ENCODE results near the gene PUSL1. TPM values are rescaled to one million over a fixed set of nuclear protein-coding genes. Genes with fewer than 3 reads are reported as not detected.
A peak's percentile ranks its signal among the peaks of the same experiment; 100 is the strongest.

The PUSL1 gene
- total and polyA plus RNA-seq, 2 of the 13 experiments (the other 11 are each of a cell fraction or from before 2014, with no cell fraction given) = 8.3 to 22.2 TPM

DNA sequence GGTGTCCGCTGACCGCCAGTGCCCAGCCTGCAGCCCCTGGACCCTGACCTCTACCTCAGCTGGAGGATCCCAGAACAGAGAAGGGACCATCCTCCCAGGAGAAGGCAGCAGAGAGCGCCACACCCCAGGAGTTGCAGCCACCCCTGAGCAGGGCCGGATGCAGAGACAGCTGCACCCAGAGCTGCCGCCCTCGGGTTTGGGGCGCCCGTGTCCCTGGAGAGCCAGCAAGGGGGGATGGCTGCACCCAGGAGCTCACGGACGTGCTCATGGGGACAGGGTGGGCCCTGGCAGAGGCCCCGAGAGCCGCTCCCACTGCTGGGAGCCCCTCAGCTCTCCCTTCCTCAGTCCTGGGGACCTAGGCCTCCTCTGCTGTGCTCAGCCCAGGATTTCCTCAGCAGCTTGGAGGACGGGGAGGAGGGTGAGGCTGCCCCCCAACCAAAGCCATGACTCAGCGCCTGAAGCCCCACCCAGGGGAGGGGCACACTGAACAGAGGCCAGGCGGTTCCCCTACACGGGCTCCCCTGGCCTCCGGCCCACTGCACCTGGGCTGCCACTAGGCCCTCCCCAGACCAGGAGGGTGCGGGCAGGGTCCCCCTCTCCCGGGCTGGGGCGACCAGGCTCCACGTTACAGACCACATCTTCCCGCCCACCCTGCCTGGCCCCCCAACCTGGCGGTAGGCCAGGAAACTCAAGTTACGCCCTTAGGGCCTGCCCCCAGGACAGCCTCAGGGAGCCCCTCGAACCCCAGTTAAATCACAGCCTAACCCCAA, 2.9 kb upstream of the PUSL1 start (continued):
- TF ChIP-seq, protein P1, sequence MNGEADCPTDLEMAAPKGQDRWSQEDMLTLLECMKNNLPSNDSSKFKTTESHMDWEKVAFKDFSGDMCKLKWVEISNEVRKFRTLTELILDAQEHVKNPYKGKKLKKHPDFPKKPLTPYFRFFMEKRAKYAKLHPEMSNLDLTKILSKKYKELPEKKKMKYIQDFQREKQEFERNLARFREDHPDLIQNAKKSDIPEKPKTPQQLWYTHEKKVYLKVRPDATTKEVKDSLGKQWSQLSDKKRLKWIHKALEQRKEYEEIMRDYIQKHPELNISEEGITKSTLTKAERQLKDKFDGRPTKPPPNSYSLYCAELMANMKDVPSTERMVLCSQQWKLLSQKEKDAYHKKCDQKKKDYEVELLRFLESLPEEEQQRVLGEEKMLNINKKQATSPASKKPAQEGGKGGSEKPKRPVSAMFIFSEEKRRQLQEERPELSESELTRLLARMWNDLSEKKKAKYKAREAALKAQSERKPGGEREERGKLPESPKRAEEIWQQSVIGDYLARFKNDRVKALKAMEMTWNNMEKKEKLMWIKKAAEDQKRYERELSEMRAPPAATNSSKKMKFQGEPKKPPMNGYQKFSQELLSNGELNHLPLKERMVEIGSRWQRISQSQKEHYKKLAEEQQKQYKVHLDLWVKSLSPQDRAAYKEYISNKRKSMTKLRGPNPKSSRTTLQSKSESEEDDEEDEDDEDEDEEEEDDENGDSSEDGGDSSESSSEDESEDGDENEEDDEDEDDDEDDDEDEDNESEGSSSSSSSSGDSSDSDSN (CRISPR knock-in tag; IDR thresholded peaks at IDR 0.05) = peak; percentile 45; the same call in 1 of the 2 replicates
- TF ChIP-seq RFX5 (IDR thresholded peaks at IDR 0.05; ENCODE audit: low read depth, low read length) (no peak), ZNF546 (CRISPR knock-in tag; conservative IDR thresholded peaks at IDR 0.05) (peak; percentile 81; the same call in 1 of the 2 replicates), HOXD1 (CRISPR knock-in tag; IDR thresholded peaks at IDR 0.05) (0 out of 2 replicates have a peak, but pooled peaks have one; percentile 32), ZNF180 (CRISPR knock-in tag; IDR thresholded peaks at IDR 0.05; ENCODE audit: borderline replicate concordance, low read depth) (no peak), ZFP41 (CRISPR knock-in tag; IDR thresholded peaks at IDR 0.05; ENCODE audit: borderline replicate concordance) (0 out of 2 replicates have a peak, but pooled peaks have one; percentile 4), SMAD9 (CRISPR knock-in tag; IDR thresholded peaks at IDR 0.05) (no peak), HOXA5 (CRISPR knock-in tag; IDR thresholded peaks at IDR 0.05) (no peak), ZNF678 (CRISPR knock-in tag; IDR thresholded peaks at IDR 0.05) (no peak), PAX8 (CRISPR knock-in tag; IDR thresholded peaks at IDR 0.05; ENCODE audit: borderline replicate concordance) (no peak), ZNF251 (CRISPR knock-in tag; IDR thresholded peaks at IDR 0.05) (no peak), BRCA1 (CRISPR knock-in tag; IDR thresholded peaks at IDR 0.05) (no peak; the same call in 1 of the 2 replicates), ATM (IDR thresholded peaks at IDR 0.05; ENCODE audit: borderline replicate concordance) (no peak), ZBTB7A (CRISPR knock-in tag; IDR thresholded peaks at IDR 0.05) (peak; percentile 17; the same call in 1 of the 2 replicates)
- TF ChIP-seq, protein P2, sequence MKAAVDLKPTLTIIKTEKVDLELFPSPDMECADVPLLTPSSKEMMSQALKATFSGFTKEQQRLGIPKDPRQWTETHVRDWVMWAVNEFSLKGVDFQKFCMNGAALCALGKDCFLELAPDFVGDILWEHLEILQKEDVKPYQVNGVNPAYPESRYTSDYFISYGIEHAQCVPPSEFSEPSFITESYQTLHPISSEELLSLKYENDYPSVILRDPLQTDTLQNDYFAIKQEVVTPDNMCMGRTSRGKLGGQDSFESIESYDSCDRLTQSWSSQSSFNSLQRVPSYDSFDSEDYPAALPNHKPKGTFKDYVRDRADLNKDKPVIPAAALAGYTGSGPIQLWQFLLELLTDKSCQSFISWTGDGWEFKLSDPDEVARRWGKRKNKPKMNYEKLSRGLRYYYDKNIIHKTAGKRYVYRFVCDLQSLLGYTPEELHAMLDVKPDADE (CRISPR knock-in tag; IDR thresholded peaks at IDR 0.05) = no peak
- TF ChIP-seq, protein P3, sequence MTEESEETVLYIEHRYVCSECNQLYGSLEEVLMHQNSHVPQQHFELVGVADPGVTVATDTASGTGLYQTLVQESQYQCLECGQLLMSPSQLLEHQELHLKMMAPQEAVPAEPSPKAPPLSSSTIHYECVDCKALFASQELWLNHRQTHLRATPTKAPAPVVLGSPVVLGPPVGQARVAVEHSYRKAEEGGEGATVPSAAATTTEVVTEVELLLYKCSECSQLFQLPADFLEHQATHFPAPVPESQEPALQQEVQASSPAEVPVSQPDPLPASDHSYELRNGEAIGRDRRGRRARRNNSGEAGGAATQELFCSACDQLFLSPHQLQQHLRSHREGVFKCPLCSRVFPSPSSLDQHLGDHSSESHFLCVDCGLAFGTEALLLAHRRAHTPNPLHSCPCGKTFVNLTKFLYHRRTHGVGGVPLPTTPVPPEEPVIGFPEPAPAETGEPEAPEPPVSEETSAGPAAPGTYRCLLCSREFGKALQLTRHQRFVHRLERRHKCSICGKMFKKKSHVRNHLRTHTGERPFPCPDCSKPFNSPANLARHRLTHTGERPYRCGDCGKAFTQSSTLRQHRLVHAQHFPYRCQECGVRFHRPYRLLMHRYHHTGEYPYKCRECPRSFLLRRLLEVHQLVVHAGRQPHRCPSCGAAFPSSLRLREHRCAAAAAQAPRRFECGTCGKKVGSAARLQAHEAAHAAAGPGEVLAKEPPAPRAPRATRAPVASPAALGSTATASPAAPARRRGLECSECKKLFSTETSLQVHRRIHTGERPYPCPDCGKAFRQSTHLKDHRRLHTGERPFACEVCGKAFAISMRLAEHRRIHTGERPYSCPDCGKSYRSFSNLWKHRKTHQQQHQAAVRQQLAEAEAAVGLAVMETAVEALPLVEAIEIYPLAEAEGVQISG (CRISPR knock-in tag; IDR thresholded peaks at IDR 0.05) = no peak
- TF ChIP-seq, protein P4, sequence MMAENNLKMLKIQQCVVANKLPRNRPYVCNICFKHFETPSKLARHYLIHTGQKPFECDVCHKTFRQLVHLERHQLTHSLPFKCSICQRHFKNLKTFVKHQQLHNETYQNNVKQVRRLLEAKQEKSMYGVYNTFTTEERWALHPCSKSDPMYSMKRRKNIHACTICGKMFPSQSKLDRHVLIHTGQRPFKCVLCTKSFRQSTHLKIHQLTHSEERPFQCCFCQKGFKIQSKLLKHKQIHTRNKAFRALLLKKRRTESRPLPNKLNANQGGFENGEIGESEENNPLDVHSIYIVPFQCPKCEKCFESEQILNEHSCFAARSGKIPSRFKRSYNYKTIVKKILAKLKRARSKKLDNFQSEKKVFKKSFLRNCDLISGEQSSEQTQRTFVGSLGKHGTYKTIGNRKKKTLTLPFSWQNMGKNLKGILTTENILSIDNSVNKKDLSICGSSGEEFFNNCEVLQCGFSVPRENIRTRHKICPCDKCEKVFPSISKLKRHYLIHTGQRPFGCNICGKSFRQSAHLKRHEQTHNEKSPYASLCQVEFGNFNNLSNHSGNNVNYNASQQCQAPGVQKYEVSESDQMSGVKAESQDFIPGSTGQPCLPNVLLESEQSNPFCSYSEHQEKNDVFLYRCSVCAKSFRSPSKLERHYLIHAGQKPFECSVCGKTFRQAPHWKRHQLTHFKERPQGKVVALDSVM (CRISPR knock-in tag; IDR thresholded peaks at IDR 0.05) = peak; percentile 38
- TF ChIP-seq, protein P5, sequence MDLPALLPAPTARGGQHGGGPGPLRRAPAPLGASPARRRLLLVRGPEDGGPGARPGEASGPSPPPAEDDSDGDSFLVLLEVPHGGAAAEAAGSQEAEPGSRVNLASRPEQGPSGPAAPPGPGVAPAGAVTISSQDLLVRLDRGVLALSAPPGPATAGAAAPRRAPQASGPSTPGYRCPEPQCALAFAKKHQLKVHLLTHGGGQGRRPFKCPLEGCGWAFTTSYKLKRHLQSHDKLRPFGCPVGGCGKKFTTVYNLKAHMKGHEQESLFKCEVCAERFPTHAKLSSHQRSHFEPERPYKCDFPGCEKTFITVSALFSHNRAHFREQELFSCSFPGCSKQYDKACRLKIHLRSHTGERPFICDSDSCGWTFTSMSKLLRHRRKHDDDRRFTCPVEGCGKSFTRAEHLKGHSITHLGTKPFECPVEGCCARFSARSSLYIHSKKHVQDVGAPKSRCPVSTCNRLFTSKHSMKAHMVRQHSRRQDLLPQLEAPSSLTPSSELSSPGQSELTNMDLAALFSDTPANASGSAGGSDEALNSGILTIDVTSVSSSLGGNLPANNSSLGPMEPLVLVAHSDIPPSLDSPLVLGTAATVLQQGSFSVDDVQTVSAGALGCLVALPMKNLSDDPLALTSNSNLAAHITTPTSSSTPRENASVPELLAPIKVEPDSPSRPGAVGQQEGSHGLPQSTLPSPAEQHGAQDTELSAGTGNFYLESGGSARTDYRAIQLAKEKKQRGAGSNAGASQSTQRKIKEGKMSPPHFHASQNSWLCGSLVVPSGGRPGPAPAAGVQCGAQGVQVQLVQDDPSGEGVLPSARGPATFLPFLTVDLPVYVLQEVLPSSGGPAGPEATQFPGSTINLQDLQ (CRISPR knock-in tag; IDR thresholded peaks at IDR 0.05) = no peak

All from HepG2 (cell line).